ENCODE data around the gene HEXD.
"Not testable (repeated sequence)": the region's sequence is repeated elsewhere in the genome, so short reads cannot be mapped to it uniquely, and the experiment has no call there.

Gene HEXD

DNA sequence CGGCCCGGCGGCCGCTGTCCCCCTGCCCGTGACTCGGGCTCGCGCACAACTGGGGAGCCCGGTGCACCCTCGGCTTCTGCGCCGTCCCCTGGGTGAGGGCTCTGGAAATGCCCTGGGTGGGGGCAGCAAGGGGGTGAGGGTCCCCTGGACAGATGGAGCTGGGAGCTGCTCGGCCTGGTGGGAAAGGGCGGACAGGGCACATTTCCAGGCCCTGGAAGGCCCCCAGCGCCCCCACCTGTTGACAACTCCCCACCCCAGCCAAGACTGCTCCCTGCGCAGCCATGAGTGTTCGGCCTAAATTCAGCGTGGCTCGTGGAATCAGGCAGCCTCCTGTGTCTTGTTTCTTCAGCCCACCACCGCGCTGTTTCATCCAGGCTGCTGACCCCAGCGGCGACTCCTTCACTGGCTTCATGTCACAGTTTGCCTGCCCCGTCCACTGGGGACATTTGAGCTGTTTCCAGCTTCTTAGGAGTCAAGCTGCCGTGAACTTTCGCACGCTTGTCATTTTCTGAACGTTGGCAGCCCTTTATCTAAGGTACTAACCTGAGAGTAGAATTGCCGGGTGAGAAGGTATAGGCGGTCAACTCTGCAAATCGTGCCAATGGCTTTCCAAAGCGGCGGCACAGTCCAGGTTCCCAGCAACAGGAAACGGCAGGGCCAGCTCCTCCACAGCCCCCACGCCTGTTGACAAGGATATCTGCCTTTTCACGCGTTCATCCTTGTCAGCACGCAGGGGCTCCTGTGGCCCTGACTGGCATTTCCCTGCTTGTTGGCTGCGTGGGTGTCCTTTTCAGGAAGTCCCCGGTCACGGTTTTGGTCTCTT is 45.7 kb upstream of the HEXD start:
- TF ChIP-seq, protein P1, sequence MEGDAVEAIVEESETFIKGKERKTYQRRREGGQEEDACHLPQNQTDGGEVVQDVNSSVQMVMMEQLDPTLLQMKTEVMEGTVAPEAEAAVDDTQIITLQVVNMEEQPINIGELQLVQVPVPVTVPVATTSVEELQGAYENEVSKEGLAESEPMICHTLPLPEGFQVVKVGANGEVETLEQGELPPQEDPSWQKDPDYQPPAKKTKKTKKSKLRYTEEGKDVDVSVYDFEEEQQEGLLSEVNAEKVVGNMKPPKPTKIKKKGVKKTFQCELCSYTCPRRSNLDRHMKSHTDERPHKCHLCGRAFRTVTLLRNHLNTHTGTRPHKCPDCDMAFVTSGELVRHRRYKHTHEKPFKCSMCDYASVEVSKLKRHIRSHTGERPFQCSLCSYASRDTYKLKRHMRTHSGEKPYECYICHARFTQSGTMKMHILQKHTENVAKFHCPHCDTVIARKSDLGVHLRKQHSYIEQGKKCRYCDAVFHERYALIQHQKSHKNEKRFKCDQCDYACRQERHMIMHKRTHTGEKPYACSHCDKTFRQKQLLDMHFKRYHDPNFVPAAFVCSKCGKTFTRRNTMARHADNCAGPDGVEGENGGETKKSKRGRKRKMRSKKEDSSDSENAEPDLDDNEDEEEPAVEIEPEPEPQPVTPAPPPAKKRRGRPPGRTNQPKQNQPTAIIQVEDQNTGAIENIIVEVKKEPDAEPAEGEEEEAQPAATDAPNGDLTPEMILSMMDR (IDR thresholded peaks at IDR 0.05), result no peak
- DNase-seq, result no peak
- Histone ChIP-seq H3K36me3 (no peaks in the 10 kb centered on the region), H3K27ac (no peak overlapping the region), H3K9me3 (no peaks in the 10 kb centered on the region), H3K4me1 (peaks cover 0 to 25% (median 19%) of the 10 kb centered on the region in 4 donors), H3K27me3 (peaks cover 0 to 74% of the 10 kb centered on the region in 2 donors), H3K4me3 (no peak overlapping the region)
- intact Hi-C loops (cut with DNase I; ENCODE audit: low total_unique reads), result no loop called here

- Histone ChIP-seq H3K27me3 (peaks cover 0 to 73% of the 10 kb centered on the region in 2 donors), H3K4me1 (peaks cover 0 to 25% (median 19%) of the 10 kb centered on the region in 4 donors)
- intact Hi-C loops (cut with DNase I; ENCODE audit: low total_unique reads); H3K4me3 ChIP-seq; H3K9me3 ChIP-seq; H3K36me3 ChIP-seq; DNase-seq; H3K27ac ChIP-seq: not testable (repeated sequence)
Observed at GRCh38 chr17:82373072-82373452, 45.1 kb upstream of the HEXD start.

- Histone ChIP-seq H3K36me3 (no peaks in the 10 kb centered on the region), H3K27me3 (peaks cover 0 to 80% of the 10 kb centered on the region in 2 donors), H3K9me3 (no peaks in the 10 kb centered on the region), H3K4me1 (peaks cover 0 to 25% (median 19%) of the 10 kb centered on the region in 4 donors), H3K27ac (no peak overlapping the region), H3K4me3 (no peak overlapping the region)
- TF ChIP-seq, protein P1 (IDR thresholded peaks at IDR 0.05), result no peak
- DNase-seq, result no peak
- intact Hi-C loops (cut with DNase I; ENCODE audit: low total_unique reads), result no loop called here
Observed at GRCh38 chr17:82373731-82374625, 44.2 kb upstream of the HEXD start.

DNA sequence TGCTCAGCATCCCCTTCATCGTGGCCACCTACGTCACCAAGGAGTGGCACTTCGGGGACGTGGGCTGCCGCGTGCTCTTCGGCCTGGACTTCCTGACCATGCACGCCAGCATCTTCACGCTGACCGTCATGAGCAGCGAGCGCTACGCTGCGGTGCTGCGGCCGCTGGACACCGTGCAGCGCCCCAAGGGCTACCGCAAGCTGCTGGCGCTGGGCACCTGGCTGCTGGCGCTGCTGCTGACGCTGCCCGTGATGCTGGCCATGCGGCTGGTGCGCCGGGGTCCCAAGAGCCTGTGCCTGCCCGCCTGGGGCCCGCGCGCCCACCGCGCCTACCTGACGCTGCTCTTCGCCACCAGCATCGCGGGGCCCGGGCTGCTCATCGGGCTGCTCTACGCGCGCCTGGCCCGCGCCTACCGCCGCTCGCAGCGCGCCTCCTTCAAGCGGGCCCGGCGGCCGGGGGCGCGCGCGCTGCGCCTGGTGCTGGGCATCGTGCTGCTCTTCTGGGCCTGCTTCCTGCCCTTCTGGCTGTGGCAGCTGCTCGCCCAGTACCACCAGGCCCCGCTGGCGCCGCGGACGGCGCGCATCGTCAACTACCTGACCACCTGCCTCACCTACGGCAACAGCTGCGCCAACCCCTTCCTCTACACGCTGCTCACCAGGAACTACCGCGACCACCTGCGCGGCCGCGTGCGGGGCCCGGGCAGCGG is 43.4 kb upstream of the HEXD start:
- Histone ChIP-seq H3K27ac (no peak overlapping the region), H3K4me3 (no peak overlapping the region), H3K9me3 (no peaks in the 10 kb centered on the region), H3K27me3 (peaks cover 0 to 79% of the 10 kb centered on the region in 2 donors), H3K4me1 (peaks cover 0 to 28% (median 19%) of the 10 kb centered on the region in 4 donors), H3K36me3 (no peaks in the 10 kb centered on the region)
- no peak for DNase-seq
- intact Hi-C loops (cut with DNase I; ENCODE audit: low total_unique reads), result no loop called here
- TF ChIP-seq, protein P1 (IDR thresholded peaks at IDR 0.05), result no peak

DNA sequence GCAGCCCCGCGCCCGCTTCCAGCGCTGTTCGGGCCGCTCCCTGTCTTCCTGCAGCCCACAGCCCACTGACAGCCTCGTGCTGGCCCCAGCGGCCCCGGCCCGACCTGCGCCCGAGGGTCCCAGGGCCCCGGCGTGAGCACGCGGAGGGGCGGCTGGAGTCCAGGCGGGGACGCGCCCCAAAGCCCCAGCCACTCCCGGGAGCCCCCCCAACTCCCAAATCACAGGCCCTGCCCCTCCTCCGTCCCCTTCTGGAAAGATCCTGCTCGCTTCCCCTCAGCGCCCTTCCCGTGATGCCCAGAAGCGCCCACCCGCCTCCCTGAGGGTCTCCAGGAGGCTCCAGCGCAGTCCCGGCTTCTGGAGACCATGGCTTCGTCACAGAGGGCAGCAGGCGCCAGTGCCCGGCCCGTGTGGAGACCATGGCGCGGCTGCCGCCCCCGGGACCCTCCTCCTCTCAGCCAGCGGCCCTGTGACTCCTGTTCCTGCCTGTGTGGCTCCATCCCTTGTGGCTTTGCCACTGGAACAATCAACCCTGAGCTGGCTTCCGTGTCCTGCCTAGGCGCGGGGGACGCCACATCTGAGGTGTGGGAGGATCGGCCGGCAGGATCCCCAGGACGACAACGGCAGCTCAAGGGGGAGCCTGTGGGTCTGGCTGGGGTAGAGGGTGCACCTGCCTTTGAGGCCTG is 42.6 kb upstream of the HEXD start:
- Histone ChIP-seq H3K36me3 (no peaks in the 10 kb centered on the region), H3K4me3 (no peak overlapping the region), H3K4me1 (peaks cover 0 to 24% (median 17%) of the 10 kb centered on the region in 4 donors), H3K27ac (no peak overlapping the region), H3K27me3 (peaks cover 0 to 79% of the 10 kb centered on the region in 2 donors), H3K9me3 (no peaks in the 10 kb centered on the region)
- TF ChIP-seq, protein P1 (IDR thresholded peaks at IDR 0.05), result no peak
- intact Hi-C loops (cut with DNase I; ENCODE audit: low total_unique reads), result no loop called here
- DNase-seq, result no peak
